AG04450 (cell line): ENCODE data around the gene POU3F1. TPM values are rescaled to one million over a fixed set of nuclear protein-coding genes. Genes with fewer than 3 reads are reported as not detected.

Experiments
- CTCF ChIA-PET: fragments of 300-600, 350-600 bp; formaldehyde crosslinking; extraction: SDS; loops from one replicate; lab custom pipeline; 2022; ENCODE audit warnings: antibody characterized with exemption, inconsistent platforms; lab: Charles Lee
- POLR2A ChIA-PET: fragments of 350-600 bp; formaldehyde crosslinking; extraction: SDS; loops from one replicate; lab custom pipeline; 2021; ENCODE audit warnings: antibody characterized with exemption, inconsistent platforms; lab: Yijun Ruan, JAX
- DNase-seq: peaks from one replicate; pipeline ENCODE4 v3.0.0-alpha.2; 2011; ENCODE audit warnings: low read depth, low spot score
- H3K27ac ChIP-seq: one replicate; pipeline ENCODE4 v1.5.1; 2012; ENCODE audit warnings: low read depth, low read length, control low read depth
- H3K27me3 ChIP-seq: one replicate; pipeline ENCODE4 v1.6.0; 2012; ENCODE audit warnings: low read length; ENCODE audit not compliant: control insufficient read depth, insufficient read depth
- H3K4me3 ChIP-seq: 2 replicates; pipeline ENCODE4 v1.5.1; 2011; ENCODE audit warnings: mild to moderate bottlenecking, low read depth, low read length, control low read depth
- H3K9me3 ChIP-seq: 2 replicates; pipeline ENCODE4 v1.5.1; 2012; ENCODE audit warnings: low read length; ENCODE audit not compliant: control insufficient read depth, insufficient read depth
- polyA plus RNA-seq: library from polyadenylated mRNA; depleted of rRNA; stranded (reverse); fragments of >200 nt; gene quantifications from 2 replicates; pipeline ENCODE4 v1.2.3, GENCODE V29; 2011
- TF ChIP-seq, protein P1 (sequence below): IDR thresholded peaks from 2 replicates; pipeline ENCODE4 v1.5.1; 2011; ENCODE audit warnings: low read depth, low read length, control low read depth, inconsistent platforms

POU3F1 gene
- polyA plus RNA-seq, 1 experiment = not detected

DNA sequence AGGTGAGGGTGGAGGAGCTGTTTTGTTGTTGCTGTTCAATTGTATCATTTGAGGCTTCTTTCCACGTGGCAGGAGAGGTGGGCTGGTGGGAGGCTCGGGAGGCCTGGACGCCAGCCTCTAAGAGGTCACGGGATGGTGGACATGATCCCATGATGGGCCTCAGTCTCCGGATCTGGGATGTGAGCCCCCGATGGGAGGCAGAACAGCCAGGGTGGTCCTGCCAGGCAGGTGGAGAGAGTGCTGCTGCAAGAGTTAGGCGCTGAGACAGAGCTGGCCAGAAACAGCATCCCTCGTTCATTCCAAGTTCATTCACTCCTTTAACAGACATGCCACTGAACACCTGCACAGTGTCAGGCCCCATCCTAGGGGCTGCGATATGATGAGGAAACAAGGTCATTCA is 41.1 kb upstream of the POU3F1 start:
- DNase-seq = no peak
- H3K4me3 ChIP-seq = no peak overlapping the region
- peaks cover 8% of the 10 kb centered on the region for H3K27me3 ChIP-seq
- H3K9me3 ChIP-seq = no peaks in the 10 kb centered on the region
- no peak overlapping the region for H3K27ac ChIP-seq
- ChIA-PET CTCF (interaction anchor here (1.5 kb wide), 1 partner anchor 16 kb away, joined by 4 read pairs; no protein-coding TSS in a partner anchor), POLR2A (no interaction called here)
- TF ChIP-seq, protein P1, sequence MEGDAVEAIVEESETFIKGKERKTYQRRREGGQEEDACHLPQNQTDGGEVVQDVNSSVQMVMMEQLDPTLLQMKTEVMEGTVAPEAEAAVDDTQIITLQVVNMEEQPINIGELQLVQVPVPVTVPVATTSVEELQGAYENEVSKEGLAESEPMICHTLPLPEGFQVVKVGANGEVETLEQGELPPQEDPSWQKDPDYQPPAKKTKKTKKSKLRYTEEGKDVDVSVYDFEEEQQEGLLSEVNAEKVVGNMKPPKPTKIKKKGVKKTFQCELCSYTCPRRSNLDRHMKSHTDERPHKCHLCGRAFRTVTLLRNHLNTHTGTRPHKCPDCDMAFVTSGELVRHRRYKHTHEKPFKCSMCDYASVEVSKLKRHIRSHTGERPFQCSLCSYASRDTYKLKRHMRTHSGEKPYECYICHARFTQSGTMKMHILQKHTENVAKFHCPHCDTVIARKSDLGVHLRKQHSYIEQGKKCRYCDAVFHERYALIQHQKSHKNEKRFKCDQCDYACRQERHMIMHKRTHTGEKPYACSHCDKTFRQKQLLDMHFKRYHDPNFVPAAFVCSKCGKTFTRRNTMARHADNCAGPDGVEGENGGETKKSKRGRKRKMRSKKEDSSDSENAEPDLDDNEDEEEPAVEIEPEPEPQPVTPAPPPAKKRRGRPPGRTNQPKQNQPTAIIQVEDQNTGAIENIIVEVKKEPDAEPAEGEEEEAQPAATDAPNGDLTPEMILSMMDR = no peak

DNA sequence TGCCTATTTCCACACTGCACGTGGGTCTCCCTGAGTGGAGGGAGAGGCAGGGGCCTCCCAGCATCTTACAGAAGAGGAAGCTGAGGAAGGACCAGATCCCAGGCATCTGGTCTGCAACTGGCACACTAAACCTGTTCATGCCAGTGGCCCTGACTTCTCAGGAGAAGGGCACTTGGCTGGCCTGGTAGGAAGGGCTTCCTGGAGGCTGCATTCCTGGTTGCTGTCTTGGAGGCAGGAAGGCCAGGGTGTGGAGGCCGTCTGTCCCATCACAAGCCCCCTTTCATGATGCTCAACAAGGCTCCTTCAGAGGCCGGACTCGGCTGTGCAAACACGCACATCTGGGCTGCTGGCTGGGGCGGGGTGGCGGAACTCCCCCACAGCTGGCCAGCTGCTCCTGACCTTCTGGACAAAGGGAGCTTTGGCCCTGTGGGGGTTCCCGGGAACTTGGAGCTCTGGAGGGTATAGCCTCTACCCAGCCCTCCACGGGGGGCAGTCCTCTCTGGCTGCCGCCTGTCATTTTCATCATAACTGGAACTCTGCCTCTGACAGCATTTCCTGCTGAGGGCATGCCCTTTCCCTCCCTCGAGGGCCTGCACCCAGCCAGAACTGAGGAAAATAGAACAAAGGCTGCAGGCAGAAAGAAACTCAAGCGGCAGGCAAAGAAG is 39.2 kb upstream of the POU3F1 start:
- Histone ChIP-seq H3K27me3 (peaks cover 4% of the 10 kb centered on the region), H3K27ac (no peak overlapping the region), H3K4me3 (no peak overlapping the region), H3K9me3 (no peaks in the 10 kb centered on the region)
- TF ChIP-seq, protein P1 = no peak
- CTCF ChIA-PET = no interaction called here
- POLR2A ChIA-PET = no interaction called here
- DNase-seq = no peak

DNA sequence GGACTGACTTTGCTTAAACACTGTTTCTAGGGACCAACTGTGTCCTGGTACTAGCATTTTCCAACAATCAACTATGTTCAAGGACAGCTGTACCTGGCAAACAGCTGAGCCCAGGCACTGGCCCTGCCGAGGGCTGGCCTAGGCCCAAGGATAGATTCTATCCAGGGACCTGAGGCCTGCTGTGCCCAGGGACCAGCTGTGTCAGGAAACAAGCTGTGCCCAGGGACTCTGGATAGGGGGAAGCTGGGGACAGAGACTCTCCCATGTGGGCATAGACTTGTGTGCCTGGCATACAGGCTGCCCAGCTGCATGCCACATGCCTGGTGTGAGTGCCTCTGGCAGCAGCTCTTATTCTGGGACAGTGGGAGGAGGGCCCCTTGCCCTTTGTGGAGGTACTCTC is 38.1 kb upstream of the POU3F1 start:
- no peak for DNase-seq
- TF ChIP-seq, protein P1 = no peak
- H3K27ac ChIP-seq = no peak overlapping the region
- POLR2A ChIA-PET = no interaction called here
- CTCF ChIA-PET = no interaction called here
- H3K4me3 ChIP-seq = no peak overlapping the region
- no peaks in the 10 kb centered on the region for H3K27me3 ChIP-seq
- H3K9me3 ChIP-seq = no peaks in the 10 kb centered on the region

DNA sequence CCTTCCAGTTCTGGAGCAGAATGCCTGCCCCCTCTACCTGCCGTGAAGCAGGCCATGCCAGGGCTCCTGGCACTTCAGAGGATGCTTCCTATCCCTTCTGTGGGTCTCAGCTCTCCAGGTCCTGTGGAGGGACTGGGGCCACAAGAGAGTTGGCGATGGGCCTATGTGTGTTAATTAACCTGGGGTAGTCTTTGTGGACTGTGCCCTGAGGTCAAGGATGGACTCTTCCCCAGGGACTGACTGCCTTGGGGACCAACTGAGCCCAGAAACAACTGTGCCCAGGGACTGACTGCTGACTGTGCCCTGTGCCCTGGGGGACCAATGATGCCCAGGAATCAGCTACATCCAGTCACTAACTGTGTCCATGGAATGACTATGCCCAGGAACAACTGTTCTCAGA is 37.5 kb upstream of the POU3F1 start:
- POLR2A ChIA-PET = no interaction called here
- TF ChIP-seq, protein P1 = no peak
- no peaks in the 10 kb centered on the region for H3K27me3 ChIP-seq
- no peak for DNase-seq
- no peak overlapping the region for H3K4me3 ChIP-seq
- no peaks in the 10 kb centered on the region for H3K9me3 ChIP-seq
- CTCF ChIA-PET = no interaction called here
- no peak overlapping the region for H3K27ac ChIP-seq

DNA sequence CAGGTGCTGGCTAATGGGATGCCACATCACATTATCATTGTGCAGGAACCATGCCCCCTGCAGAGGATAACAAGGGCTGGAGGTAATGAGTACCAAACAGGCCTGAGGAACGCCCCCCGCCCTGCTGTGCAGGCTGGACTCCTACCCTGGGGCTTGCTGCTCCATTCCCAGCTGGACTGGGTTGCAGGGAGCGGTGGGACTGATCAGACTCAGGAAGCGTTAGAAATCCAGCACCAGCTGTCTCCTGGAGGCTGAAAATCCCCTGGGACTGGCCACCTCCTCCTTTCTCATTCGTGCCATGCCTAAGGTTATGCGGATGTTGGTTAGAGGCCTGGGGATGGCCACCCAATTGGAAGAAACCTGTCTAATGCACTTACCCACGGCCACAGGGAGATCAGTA is 36.9 kb upstream of the POU3F1 start:
- ChIA-PET POLR2A (no interaction called here), CTCF (interaction anchor here (0.5 kb wide), 1 partner anchor 773 kb away, joined by 3 read pairs; no protein-coding TSS in a partner anchor)
- no peaks in the 10 kb centered on the region for H3K27me3 ChIP-seq
- no peaks in the 10 kb centered on the region for H3K9me3 ChIP-seq
- DNase-seq = no peak
- no peak overlapping the region for H3K4me3 ChIP-seq
- H3K27ac ChIP-seq = no peak overlapping the region
- TF ChIP-seq, protein P1 = no peak
